ENCODE measurements around the gene MRPS30. TPM values are rescaled to one million over a fixed set of nuclear protein-coding genes. Genes with fewer than 3 reads are reported as not detected.

The MRPS30 gene
- total RNA-seq, 3 donors from 2014 or later = 43.5 to 47.2 (median 46.1) TPM

DNA sequence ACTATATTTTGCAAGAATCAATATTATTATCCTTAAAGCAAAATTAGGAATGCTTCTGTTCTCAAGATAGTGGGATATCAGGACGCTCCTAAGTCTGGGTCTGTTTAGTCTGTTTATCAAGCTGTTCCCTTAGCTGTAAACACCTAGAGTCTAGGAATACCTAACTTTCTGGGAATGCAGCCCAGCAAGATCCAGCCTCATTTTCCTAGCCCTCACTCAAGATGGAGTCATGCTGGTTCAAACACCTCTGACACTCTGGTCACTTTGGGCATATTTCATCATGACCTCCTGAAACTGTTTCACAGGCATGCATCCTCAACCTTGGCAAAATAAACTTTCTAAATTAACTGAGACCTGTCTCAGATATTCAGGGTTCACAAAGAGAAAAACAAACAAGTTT is 14.4 kb upstream of the MRPS30 start:
- intact Hi-C loops (cut with DNase I, micrococcal nuclease) = no loop called here
- TF ChIP-seq, protein P1, sequence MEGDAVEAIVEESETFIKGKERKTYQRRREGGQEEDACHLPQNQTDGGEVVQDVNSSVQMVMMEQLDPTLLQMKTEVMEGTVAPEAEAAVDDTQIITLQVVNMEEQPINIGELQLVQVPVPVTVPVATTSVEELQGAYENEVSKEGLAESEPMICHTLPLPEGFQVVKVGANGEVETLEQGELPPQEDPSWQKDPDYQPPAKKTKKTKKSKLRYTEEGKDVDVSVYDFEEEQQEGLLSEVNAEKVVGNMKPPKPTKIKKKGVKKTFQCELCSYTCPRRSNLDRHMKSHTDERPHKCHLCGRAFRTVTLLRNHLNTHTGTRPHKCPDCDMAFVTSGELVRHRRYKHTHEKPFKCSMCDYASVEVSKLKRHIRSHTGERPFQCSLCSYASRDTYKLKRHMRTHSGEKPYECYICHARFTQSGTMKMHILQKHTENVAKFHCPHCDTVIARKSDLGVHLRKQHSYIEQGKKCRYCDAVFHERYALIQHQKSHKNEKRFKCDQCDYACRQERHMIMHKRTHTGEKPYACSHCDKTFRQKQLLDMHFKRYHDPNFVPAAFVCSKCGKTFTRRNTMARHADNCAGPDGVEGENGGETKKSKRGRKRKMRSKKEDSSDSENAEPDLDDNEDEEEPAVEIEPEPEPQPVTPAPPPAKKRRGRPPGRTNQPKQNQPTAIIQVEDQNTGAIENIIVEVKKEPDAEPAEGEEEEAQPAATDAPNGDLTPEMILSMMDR (IDR thresholded peaks at IDR 0.05) = no peak
- H3K4me3 ChIP-seq = no peak overlapping the region
- ATAC-seq (no peak), DNase-seq (no peak)
- no peaks in the 10 kb centered on the region for H3K4me1 ChIP-seq (ENCODE audit: low read depth)
- peaks cover 38% of the 10 kb centered on the region for H3K9me3 ChIP-seq
- no peaks in the 10 kb centered on the region for H3K36me3 ChIP-seq (ENCODE audit: low read depth)

DNA sequence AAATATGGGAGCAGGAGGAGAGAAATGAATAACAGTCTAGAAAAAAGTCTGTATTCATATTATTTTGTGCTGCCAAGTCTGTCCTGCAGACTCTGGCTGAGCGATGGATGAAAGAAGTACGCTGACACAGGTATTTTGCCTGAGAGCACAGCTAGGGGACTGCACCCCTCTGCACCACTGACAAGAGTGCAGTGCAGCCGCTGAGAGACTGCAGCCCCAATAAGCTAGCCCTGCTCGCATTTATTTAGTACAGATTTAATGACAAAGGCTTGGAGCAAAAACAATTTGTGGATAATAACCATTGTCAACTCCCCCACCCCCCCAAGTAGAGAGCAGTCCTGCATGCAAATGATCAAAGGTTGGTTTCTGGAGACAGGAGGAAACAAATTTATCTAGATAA is 13.3 kb upstream of the MRPS30 start:
- H3K9me3 ChIP-seq = peaks cover 38% of the 10 kb centered on the region
- TF ChIP-seq, protein P1 (IDR thresholded peaks at IDR 0.05) = no peak
- intact Hi-C loops (cut with DNase I, micrococcal nuclease) = no loop called here
- no peak for DNase-seq
- no peaks in the 10 kb centered on the region for H3K4me1 ChIP-seq (ENCODE audit: low read depth)
- ATAC-seq = no peak
- no peaks in the 10 kb centered on the region for H3K36me3 ChIP-seq (ENCODE audit: low read depth)
- no peak overlapping the region for H3K4me3 ChIP-seq

DNA sequence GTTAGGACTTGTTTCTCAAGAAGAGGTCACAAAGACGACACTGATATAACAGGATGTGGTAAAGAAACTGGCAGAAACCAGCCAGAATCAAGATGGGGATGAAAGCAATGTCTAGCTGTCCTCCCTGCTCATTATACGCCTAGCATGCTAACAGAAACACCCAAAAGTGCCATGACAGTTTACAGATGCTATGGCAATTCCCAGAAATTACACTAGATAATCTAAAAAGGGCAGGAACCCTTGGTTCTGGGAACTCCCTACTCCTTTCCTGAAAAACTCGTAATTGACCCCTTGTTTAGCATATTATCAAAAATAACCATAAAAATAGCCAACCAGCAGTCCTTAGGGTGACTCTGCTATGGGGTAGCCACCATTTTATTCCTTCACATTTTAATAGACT is 10.9 kb upstream of the MRPS30 start:
- H3K9me3 ChIP-seq = peaks cover 32% of the 10 kb centered on the region
- DNase-seq (no peak), ATAC-seq (no peak)
- no peaks in the 10 kb centered on the region for H3K36me3 ChIP-seq (ENCODE audit: low read depth)
- intact Hi-C loops (cut with DNase I, micrococcal nuclease) = no loop called here
- no peak overlapping the region for H3K4me3 ChIP-seq
- TF ChIP-seq, protein P1 (IDR thresholded peaks at IDR 0.05) = no peak
- H3K4me1 ChIP-seq (ENCODE audit: low read depth) = no peaks in the 10 kb centered on the region

DNA sequence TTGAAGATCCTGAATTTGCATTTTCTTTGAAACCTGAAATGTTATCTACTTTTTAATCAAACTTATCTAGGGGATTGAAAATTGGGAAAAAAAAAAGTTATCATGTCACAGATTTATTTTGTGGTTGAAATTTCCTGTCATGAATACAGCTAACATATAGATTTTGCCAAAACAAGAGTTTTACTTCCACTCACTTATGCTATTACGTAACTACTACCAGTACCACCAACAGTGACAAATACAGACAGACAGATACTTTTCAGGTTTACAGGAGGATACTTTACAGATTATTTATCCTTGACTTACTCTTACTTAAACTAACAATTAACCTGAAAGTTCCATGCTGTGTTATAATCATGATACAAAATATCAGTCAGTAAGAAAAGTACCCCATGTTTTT is 6.8 kb upstream of the MRPS30 start:
- DNase-seq (no peak), ATAC-seq (no peak)
- Histone ChIP-seq H3K4me3 (no peak overlapping the region), H3K4me1 (ENCODE audit: low read depth) (no peaks in the 10 kb centered on the region), H3K9me3 (no peaks in the 10 kb centered on the region), H3K36me3 (ENCODE audit: low read depth) (no peaks in the 10 kb centered on the region)
- intact Hi-C loops (cut with DNase I, micrococcal nuclease) = no loop called here
- TF ChIP-seq, protein P1 (IDR thresholded peaks at IDR 0.05) = no peak

DNA sequence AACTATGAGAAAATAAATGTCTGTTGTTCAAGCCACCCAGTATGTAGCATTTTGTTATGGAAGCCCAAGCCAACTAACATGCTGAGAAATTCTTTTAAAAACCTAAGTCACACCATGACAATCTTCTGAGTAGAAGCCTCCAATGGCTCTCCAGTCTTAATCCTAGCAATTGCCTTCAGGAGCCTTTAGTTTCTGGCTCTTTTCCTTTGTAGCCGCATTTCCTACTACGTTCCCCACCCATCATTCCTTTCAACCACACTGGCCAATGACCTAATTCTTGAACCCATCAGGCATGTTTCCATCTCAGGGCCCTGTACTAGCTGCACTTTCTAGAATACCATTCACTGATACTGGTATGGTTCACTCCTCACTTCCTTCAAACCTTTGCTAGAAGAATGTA is 2.1 kb upstream of the MRPS30 start:
- Histone ChIP-seq H3K4me3 (no peak overlapping the region), H3K36me3 (ENCODE audit: low read depth) (no peaks in the 10 kb centered on the region), H3K9me3 (no peaks in the 10 kb centered on the region), H3K4me1 (ENCODE audit: low read depth) (peaks cover 9% of the 10 kb centered on the region)
- TF ChIP-seq, protein P1 (IDR thresholded peaks at IDR 0.05) = no peak
- ATAC-seq (no peak), DNase-seq (no peak)
- intact Hi-C loops (cut with DNase I, micrococcal nuclease) = no loop called here

DNA sequence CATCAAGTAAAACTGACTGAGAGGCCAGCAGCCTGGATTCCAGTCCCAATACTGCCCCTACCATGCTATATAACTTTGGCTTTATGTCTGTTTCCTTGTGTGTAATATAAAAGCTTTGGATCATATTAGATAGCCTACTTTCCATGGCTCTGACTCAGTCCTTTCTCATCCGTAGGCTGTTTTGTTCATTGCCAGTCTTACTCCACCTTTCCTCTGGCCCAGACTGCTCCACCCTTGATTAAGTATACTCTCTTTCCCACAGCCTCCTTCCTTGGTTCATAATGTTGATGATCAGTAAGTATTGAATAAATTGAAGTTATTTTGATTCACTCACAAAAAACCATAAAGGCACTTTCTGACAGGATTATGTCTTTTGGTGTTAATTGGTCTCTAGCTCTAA is 1.5 kb upstream of the MRPS30 start:
- no peak overlapping the region for H3K4me3 ChIP-seq
- H3K36me3 ChIP-seq (ENCODE audit: low read depth) = no peaks in the 10 kb centered on the region
- TF ChIP-seq, protein P1 (IDR thresholded peaks at IDR 0.05) = no peak
- no peak for DNase-seq
- peaks cover 9% of the 10 kb centered on the region for H3K4me1 ChIP-seq (ENCODE audit: low read depth)
- intact Hi-C loops (cut with DNase I, micrococcal nuclease) = no loop called here
- H3K9me3 ChIP-seq = no peaks in the 10 kb centered on the region
- ATAC-seq = no peak

Measured in mucosa of descending colon (tissue), 3 donors.